Subcutaneous abdominal adipose tissue (tissue), 5 donors: Measurements from ENCODE around the gene FGD6.

ENCODE experiments used
- H3K27ac ChIP-seq: one replicate; pipeline ENCODE4 v1.7.0; 2013; ENCODE audit warnings: low read depth, mild to moderate bottlenecking, inconsistent platforms, low read length, moderate library complexity
- H3K27me3 ChIP-seq, 5 donors: one replicate each; pipeline ENCODE4 v1.7.0; 2013; ENCODE audit warnings: low read length in 5 of 5, inconsistent platforms in 1 of 5; ENCODE audit not compliant: control insufficient read depth in 5 of 5, insufficient read depth in 4 of 5
- H3K36me3 ChIP-seq, 5 donors: one replicate each; pipeline ENCODE4 v1.7.0; 2013; ENCODE audit warnings: low read length in 5 of 5; ENCODE audit not compliant: control insufficient read depth in 5 of 5, insufficient read depth in 5 of 5
- H3K4me1 ChIP-seq, 5 donors: one replicate each; pipeline ENCODE4 v1.7.0; 2013; ENCODE audit warnings: low read length in 5 of 5, mild to moderate bottlenecking in 3 of 5, moderate library complexity in 1 of 5; ENCODE audit not compliant: control insufficient read depth in 5 of 5, insufficient read depth in 5 of 5
- H3K4me3 ChIP-seq, 5 donors: one replicate each; pipeline ENCODE4 v1.7.0; 2013; ENCODE audit warnings: low read length in 5 of 5, low read depth in 1 of 5
- H3K9ac ChIP-seq, 5 donors: one replicate each; pipeline ENCODE4 v1.7.0; 2013; ENCODE audit warnings: low read length in 5 of 5, mild to moderate bottlenecking in 4 of 5, moderate library complexity in 3 of 5
- H3K9me3 ChIP-seq, 5 donors: one replicate each; pipeline ENCODE4 v1.7.0; 2013; ENCODE audit warnings: low read length in 5 of 5; ENCODE audit not compliant: control insufficient read depth in 5 of 5
- donor health status: healthy.
- donor health status: healthy.
- donor health status: healthy.
- donor health status: healthy.
- donor health status: healthy.

FGD6 gene

DNA sequence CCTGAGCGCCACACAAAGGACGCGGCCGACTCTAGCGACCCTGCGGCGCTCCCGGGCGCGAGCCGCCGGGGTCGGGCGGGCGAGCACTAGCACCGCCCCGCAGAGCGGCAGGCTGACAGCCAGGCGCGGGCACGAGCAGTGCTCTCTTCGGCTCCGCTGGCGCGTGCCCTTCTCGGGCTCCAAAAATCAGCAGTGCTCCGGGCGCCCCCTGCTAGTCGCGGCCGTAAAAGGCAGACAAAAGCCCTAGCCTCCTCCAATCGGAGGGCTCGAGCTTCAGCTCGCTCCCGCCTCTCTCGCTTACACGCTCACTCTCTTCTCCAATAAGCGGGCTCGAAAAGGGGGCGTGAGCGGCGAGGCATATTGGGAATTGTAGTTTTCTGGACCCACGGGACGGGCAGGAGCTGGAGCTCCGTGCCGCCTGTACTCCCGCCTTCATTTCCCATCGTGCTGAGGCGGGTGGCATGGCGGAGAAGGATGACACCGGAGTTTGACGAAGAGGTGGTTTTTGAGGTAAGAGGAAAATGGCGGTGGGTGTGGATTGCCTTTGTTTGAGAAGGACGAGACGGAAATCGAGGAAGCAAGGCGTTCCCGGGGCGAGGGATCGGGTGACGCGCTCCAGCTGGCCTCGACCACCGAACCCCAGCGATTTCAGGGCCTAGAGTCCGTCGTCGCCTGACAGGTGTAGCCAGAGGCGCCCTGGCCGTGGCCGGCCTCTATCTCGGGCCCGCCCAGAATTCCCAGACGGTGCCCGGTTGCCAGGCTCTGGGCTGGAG, at the start of gene FGD6, which contains the start of gene VEZT:
Gene FGD6 (minus strand): TSS at position 91 of the 773 bp plus-strand sequence. CDS start 227 bp downstream, outside the sequence.
Gene VEZT (plus strand): TSS at position 431 of the 773 bp plus-strand sequence. CDS start 44 bp downstream, at position 475.
- no peaks in the 10 kb centered on the region for H3K36me3 ChIP-seq
- no peaks in the 10 kb centered on the region for H3K9me3 ChIP-seq
- H3K9ac ChIP-seq = peak within 1 kb of the TSS; percentile 81 to 97 (median 91)
- H3K27me3 ChIP-seq = no peaks in the 10 kb centered on the region
- peaks cover 0 to 33% (median 24%) of the 10 kb centered on the region in 5 donors for H3K4me1 ChIP-seq
- peak within 1 kb of the TSS; percentile 95 for H3K27ac ChIP-seq
- peak within 1 kb of the TSS; percentile 91 to 100 (median 97) for H3K4me3 ChIP-seq

DNA sequence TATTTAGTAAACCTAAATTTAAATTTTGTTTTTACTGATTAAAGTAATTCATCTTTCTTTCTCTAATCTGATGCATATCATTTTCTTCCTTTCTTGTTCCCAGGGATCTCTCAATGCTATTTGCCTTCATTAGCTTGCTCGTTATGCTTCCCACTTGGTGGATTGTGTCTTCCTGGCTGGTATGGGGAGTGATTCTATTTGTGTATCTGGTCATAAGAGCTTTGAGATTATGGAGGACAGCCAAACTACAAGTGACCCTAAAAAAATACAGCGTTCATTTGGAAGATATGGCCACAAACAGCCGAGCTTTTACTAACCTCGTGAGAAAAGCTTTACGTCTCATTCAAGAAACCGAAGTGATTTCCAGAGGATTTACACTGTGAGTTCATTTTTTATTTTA, 49.0 kb upstream of the FGD6 start:
- Histone ChIP-seq H3K27me3 (no peaks in the 10 kb centered on the region), H3K4me3 (no peak overlapping the region), H3K27ac (no peak overlapping the region), H3K9ac (no peak overlapping the region), H3K9me3 (no peaks in the 10 kb centered on the region), H3K4me1 (peaks cover 0 to 12% (median 0%) of the 10 kb centered on the region in 5 donors), H3K36me3 (peaks cover 20 to 43% (median 27%) of the 10 kb centered on the region in 5 donors)

GRCh38 chr12:95265765-95266164, 48.5 kb upstream of the FGD6 start:
- Histone ChIP-seq H3K4me3 (no peak overlapping the region), H3K36me3 (peaks cover 20 to 42% (median 25%) of the 10 kb centered on the region in 5 donors), H3K27me3 (no peaks in the 10 kb centered on the region), H3K27ac (no peak overlapping the region), H3K9ac (no peak overlapping the region), H3K9me3 (no peaks in the 10 kb centered on the region), H3K4me1 (peaks cover 0 to 12% (median 0%) of the 10 kb centered on the region in 5 donors)

DNA sequence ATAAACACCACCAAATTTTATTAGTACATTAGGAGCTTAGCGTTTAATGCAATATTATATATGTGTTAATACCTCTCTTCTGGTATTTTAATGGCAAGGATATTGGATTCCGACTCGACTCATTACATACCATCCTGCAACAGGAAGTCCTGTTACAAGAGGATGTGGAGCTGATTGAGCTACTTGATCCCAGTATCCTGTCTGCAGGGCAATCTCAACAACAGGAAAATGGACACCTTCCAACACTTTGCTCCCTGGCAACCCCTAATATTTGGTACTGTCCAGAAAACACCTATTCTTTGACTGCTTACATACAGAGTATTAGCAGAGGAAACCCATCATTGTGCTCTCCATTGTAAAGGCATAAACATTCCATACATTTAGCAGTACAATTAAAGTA, 45.5 kb upstream of the FGD6 start:
- peaks cover 0 to 11% (median 0%) of the 10 kb centered on the region in 5 donors for H3K4me1 ChIP-seq
- H3K4me3 ChIP-seq = no peak overlapping the region
- H3K27ac ChIP-seq = no peak overlapping the region
- H3K9me3 ChIP-seq = no peaks in the 10 kb centered on the region
- H3K36me3 ChIP-seq = peaks cover 24 to 43% (median 29%) of the 10 kb centered on the region in 5 donors
- no peak overlapping the region for H3K9ac ChIP-seq
- H3K27me3 ChIP-seq = no peaks in the 10 kb centered on the region

- H3K27me3 ChIP-seq = no peaks in the 10 kb centered on the region
- H3K27ac ChIP-seq = no peak overlapping the region
- no peaks in the 10 kb centered on the region for H3K9me3 ChIP-seq
- H3K9ac ChIP-seq = no peak overlapping the region
- no peak overlapping the region for H3K4me3 ChIP-seq
- H3K36me3 ChIP-seq = peaks cover 20 to 43% (median 36%) of the 10 kb centered on the region in 5 donors
- H3K4me1 ChIP-seq = peaks cover 0 to 11% (median 0%) of the 10 kb centered on the region in 5 donors
Observed at GRCh38 chr12:95261109-95261508, 43.8 kb upstream of the FGD6 start.

GRCh38 chr12:95259368-95259767, 42.1 kb upstream of the FGD6 start:
- peaks cover 0 to 11% (median 0%) of the 10 kb centered on the region in 5 donors for H3K4me1 ChIP-seq
- H3K27ac ChIP-seq = no peak overlapping the region
- no peaks in the 10 kb centered on the region for H3K9me3 ChIP-seq
- peaks cover 30 to 52% (median 34%) of the 10 kb centered on the region in 5 donors for H3K36me3 ChIP-seq
- H3K9ac ChIP-seq = no peak overlapping the region
- H3K4me3 ChIP-seq = no peak overlapping the region
- no peaks in the 10 kb centered on the region for H3K27me3 ChIP-seq

DNA sequence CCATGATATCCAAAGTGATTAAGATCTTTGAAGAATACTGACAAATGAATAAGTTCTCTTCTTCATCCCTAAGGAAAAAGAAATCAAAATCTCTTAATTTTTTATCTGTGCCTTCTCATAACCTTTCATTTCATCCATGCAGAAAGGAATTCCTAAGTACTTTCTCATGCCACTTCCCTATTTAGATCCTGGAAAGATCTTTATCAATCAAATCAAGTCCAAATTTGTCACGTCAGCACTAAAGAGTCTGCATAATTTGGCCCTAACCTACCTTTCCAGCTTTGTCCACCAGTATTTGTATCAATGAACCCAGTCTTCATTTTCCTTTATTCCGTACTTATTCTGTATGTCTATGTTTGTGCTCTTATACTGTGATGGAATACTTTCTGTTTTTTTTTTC, 41.5 kb upstream of the FGD6 start:
- Histone ChIP-seq H3K27me3 (no peaks in the 10 kb centered on the region), H3K36me3 (peaks cover 30 to 52% (median 36%) of the 10 kb centered on the region in 5 donors), H3K27ac (no peak overlapping the region), H3K9ac (no peak overlapping the region), H3K4me1 (peaks cover 0 to 11% (median 0%) of the 10 kb centered on the region in 5 donors), H3K9me3 (no peaks in the 10 kb centered on the region), H3K4me3 (no peak overlapping the region)

- Histone ChIP-seq H3K4me1 (peaks cover 0 to 9% (median 0%) of the 10 kb centered on the region in 5 donors), H3K9me3 (no peaks in the 10 kb centered on the region), H3K9ac (no peak overlapping the region), H3K4me3 (no peak overlapping the region), H3K27ac (no peak overlapping the region), H3K36me3 (peaks cover 31 to 52% (median 36%) of the 10 kb centered on the region in 5 donors), H3K27me3 (no peaks in the 10 kb centered on the region)
Observed at GRCh38 chr12:95258151-95258550, 40.9 kb upstream of the FGD6 start.

- Histone ChIP-seq H3K36me3 (peaks cover 27 to 51% (median 34%) of the 10 kb centered on the region in 5 donors), H3K4me1 (peaks cover 0 to 5% (median 0%) of the 10 kb centered on the region in 5 donors), H3K27ac (no peak overlapping the region), H3K27me3 (no peaks in the 10 kb centered on the region), H3K4me3 (no peak overlapping the region), H3K9ac (no peak overlapping the region), H3K9me3 (no peaks in the 10 kb centered on the region)
Observed at GRCh38 chr12:95257541-95257940, 40.3 kb upstream of the FGD6 start.

DNA sequence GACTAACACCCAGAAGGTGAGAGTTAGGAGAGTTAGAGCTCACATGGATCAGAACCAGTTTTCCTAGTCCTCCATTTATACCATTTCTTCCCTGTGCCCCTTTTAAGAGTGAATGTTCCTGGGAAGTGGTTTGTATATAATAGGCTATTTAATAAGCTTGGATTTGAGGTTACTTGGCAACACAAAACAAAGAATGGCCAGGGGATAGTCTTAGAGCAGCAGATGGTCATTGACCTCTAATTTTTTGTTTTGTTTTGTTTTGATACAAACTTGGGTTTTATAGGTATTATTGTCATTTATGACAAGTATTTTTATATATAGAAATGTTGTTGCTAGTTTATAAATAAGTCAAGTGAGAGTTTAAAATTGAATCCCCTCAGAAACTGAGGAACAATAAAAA, 36.1 kb upstream of the FGD6 start:
- Histone ChIP-seq H3K27ac (no peak overlapping the region), H3K4me3 (no peak overlapping the region), H3K36me3 (peaks cover 18 to 51% (median 34%) of the 10 kb centered on the region in 5 donors), H3K9me3 (no peaks in the 10 kb centered on the region), H3K4me1 (peaks cover 0 to 7% (median 4%) of the 10 kb centered on the region in 5 donors), H3K27me3 (no peaks in the 10 kb centered on the region), H3K9ac (no peak overlapping the region)
